GM19467 (cell line): ENCODE data around the gene DNER.
"Not testable (repeated sequence)": the region's sequence is repeated elsewhere in the genome, so short reads cannot be mapped to it uniquely, and the experiment has no call there.

Experiments
- ATAC-seq: cut with Tn5 transposase; IDR thresholded peaks from one replicate; pipeline ENCODE4 v1.9.1; 2021; ENCODE audit warnings: mild to moderate bottlenecking, moderate library complexity; ENCODE audit not compliant: unreplicated experiment

The DNER gene

GRCh38 chr2:229410264-229410663 lies 304.1 kb downstream of the DNER start:
- ATAC-seq: no peak

- no peak for ATAC-seq
Observed at GRCh38 chr2:229409751-229410181, 304.6 kb downstream of the DNER start.

GRCh38 chr2:229408962-229409361 lies 305.4 kb downstream of the DNER start:
- no peak for ATAC-seq

- ATAC-seq: no peak
Observed at GRCh38 chr2:229408356-229408755, 306.0 kb downstream of the DNER start.

- no peak for ATAC-seq
Observed at GRCh38 chr2:229407170-229407569, 307.2 kb downstream of the DNER start.

- no peak for ATAC-seq
Observed at GRCh38 chr2:229405796-229406195, 308.6 kb downstream of the DNER start.

- ATAC-seq: no peak
Observed at GRCh38 chr2:229403296-229403695, 311.1 kb downstream of the DNER start.

GRCh38 chr2:229401171-229401865 lies 313.0 kb downstream of the DNER start:
- no peak for ATAC-seq

- no peak for ATAC-seq
Observed at GRCh38 chr2:229393926-229394325, 320.4 kb downstream of the DNER start.

GRCh38 chr2:229392196-229392595 lies 322.2 kb downstream of the DNER start:
- ATAC-seq: no peak

- ATAC-seq: no peak
Observed at GRCh38 chr2:229388731-229389130, 325.6 kb downstream of the DNER start.

- ATAC-seq: no peak
Observed at GRCh38 chr2:229387866-229388265, 326.5 kb downstream of the DNER start.

GRCh38 chr2:229380101-229380625 lies 334.2 kb downstream of the DNER start:
- no peak for ATAC-seq

GRCh38 chr2:229378386-229378785 lies 336.0 kb downstream of the DNER start:
- ATAC-seq: no peak

- no peak for ATAC-seq
Observed at GRCh38 chr2:229376866-229377265, 337.5 kb downstream of the DNER start.

- ATAC-seq: no peak
Observed at GRCh38 chr2:229375251-229375650, 339.1 kb downstream of the DNER start.

GRCh38 chr2:229373311-229373710 lies 341.0 kb downstream of the DNER start:
- ATAC-seq: not testable (repeated sequence)

- no peak for ATAC-seq
Observed at GRCh38 chr2:229372207-229372606, 342.1 kb downstream of the DNER start.

- no peak for ATAC-seq
Observed at GRCh38 chr2:229371086-229371485, 343.3 kb downstream of the DNER start.

- ATAC-seq: no peak
Observed at GRCh38 chr2:229370509-229370908, 343.8 kb downstream of the DNER start.

- ATAC-seq: no peak
Observed at GRCh38 chr2:229363185-229363814, 351.1 kb downstream of the DNER start.

GRCh38 chr2:229350883-229351282 lies 363.5 kb downstream of the DNER start:
- ATAC-seq: no peak
